ENCODE data around the gene KIF5B. TPM values are rescaled to one million over a fixed set of nuclear protein-coding genes. Genes with fewer than 3 reads are reported as not detected.
"Not testable (repeated sequence)": the region's sequence is repeated elsewhere in the genome, so short reads cannot be mapped to it uniquely, and the experiment has no call there.

KIF5B gene
- total RNA-seq (2012; rRNA removed): 116 and 118 TPM in 2 replicates

DNA sequence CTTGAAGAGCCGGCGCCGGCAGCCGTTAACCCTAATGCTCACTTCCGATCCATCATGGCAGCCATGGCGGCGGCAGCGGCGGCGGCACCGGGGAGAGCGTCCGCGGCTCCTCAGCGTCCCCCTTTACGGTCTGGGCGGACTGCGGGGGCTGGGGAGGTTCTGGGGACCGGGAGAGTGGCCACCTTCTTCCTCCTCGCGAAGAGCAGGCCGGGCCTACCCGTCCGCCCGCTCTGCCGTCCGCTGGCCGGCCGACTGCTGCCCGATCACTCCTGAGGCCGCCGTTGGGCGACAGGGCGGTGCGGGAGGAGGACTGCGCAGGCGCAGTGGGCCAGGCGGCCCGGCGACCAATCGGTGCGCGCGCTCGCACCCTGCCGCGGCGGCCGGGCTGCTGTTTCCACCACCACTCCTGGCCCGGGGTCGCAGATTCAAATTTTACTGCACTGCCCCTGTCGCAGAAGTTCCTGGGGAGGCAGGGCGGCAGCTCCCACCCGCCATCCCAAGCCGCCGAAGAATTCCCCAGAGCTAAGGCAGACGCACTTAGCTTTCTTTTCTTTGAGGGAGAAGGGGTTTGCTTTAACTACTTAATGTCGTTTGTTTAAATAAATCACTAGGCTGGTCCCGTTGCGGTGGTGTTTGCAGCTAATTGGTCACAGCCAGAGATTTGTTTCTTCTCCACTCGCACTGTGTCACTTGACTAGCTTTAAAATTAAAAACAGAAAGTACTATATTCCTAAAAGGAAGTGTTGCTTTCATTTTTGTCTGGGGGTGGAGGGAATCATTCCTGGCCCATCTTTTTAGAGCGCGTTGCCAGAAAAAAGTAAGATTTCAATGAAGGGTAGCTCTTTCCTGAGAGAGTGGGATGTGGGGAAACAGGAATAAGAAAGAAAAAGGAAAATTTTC is at the start of gene KIF5B:
Gene KIF5B, minus strand, starts transcription at position 290 of the 900 bp plus-strand sequence. CDS start 452 bp downstream, outside the sequence.
- Histone ChIP-seq H3K27me3 (ENCODE audit: control insufficient read depth, insufficient read depth, low read length) (no peaks in the 10 kb centered on the region), H3K4me3 (ENCODE audit: low read length) (peak within 1 kb of the TSS; percentile 100), H3K9ac (ENCODE audit: low read depth, low read length) (peak within 1 kb of the TSS; percentile 99), H3K9me3 (replicated peaks; ENCODE audit: low read length) (no peaks in the 10 kb centered on the region), H3K4me1 (ENCODE audit: control insufficient read depth, insufficient read depth, low read length) (peaks cover 23% of the 10 kb centered on the region), H3K36me3 (ENCODE audit: insufficient read depth, low read length) (no peaks in the 10 kb centered on the region), H3K4me2 (ENCODE audit: low read length) (peak within 1 kb of the TSS; percentile 94)

DNA sequence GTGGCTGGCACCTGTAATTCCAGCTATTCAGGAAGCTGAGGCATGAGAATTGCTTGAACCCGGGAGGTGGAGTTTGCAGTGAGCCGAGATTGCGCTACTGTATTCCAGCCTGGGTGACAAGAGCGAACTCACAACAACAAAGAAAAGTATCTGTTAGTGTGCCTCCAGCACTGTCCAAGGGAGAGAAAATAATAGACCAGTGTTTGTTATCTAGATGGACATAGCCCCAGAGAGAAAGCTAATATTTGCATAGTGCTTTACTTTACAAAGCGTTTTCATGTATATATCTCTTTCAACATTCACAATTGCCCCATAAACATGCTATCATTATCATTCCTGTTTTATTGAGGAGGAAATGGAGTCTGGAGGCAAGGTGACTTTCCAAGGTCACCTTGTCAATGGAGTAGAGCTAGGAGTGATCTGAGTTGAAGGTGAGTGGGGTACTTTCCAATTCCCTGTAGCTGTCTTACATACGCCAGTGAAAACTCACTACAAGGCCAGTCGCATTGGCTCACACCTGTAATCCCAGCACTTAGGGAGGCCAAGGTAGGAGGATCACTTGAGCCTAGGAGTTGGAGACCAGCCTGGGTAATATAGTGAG is 49.7 kb upstream of the KIF5B start:
- H3K27me3 ChIP-seq (ENCODE audit: control insufficient read depth, insufficient read depth, low read length): no peaks in the 10 kb centered on the region
- no peak overlapping the region for H3K9ac ChIP-seq (ENCODE audit: low read depth, low read length)
- no peaks in the 10 kb centered on the region for H3K36me3 ChIP-seq (ENCODE audit: insufficient read depth, low read length)
- no peak overlapping the region for H3K4me2 ChIP-seq (ENCODE audit: low read length)
- H3K4me1 ChIP-seq (ENCODE audit: control insufficient read depth, insufficient read depth, low read length): no peaks in the 10 kb centered on the region
- no peaks in the 10 kb centered on the region for H3K9me3 ChIP-seq (replicated peaks; ENCODE audit: low read length)
- no peak overlapping the region for H3K4me3 ChIP-seq (ENCODE audit: low read length)

DNA sequence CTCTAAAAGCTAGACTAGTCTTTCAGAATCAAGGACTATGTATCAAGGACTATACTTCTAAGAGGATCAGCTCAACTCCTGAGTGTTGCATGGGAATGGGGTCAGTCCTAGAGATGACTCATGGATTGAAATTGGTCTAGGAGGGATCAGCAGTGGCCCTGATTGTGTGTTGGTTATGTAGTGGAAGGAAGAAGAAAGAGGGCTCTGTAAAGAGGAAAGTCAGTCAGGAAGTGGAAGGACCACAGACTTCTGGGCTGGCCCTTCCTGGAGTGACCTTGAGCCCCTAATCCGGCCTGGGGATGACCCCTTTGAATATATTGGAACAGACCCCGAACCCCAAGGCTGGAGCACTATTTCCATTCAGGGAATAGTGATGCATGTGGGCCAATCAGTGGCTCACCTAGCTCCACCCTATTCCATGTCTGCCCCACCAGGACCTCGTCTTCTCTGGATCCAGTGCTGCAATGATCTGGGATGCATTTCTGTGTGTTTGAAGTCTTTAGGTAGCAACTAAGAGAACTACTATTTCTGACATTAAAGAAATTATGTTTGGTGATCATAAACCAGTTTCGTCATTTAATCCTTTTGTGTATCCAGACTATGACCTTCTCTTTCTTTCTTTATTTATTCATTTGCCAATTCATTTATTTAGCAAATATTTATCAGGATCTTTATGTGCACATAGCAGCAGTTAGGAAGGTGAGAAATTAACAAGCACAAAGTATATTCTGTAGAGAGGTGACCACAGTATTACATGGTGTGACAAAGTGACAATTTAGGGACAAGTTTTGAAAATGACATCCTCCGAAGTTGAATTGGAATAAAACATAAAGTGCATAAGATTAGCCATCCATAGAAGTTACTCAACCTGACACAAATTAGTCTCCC is 48.6 kb upstream of the KIF5B start:
- Histone ChIP-seq H3K9me3 (replicated peaks; ENCODE audit: low read length) (no peaks in the 10 kb centered on the region), H3K36me3 (ENCODE audit: insufficient read depth, low read length) (no peaks in the 10 kb centered on the region), H3K27me3 (ENCODE audit: control insufficient read depth, insufficient read depth, low read length) (no peaks in the 10 kb centered on the region), H3K4me2 (ENCODE audit: low read length) (no peak overlapping the region), H3K4me1 (ENCODE audit: control insufficient read depth, insufficient read depth, low read length) (no peaks in the 10 kb centered on the region), H3K9ac (ENCODE audit: low read depth, low read length) (no peak overlapping the region), H3K4me3 (ENCODE audit: low read length) (no peak overlapping the region)

DNA sequence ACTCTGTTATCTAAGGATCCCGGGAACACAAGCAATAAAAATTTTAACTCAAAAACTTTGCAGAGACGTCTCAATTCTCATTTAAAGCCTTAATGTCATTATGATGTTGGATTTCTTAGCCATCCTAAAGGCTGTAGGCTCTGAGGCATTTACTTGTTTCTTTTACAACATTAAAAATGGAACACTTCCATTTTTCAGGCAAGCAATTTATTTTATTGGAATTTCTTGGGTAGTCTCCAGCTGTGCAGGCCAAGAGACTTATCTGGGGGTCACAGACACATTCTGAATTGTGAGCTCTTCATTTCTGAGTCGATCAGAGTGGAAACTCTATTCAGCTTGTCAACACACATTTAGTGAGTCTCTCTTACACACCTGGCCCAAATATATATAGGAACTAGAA is 48.0 kb upstream of the KIF5B start:
- no peak overlapping the region for H3K4me3 ChIP-seq (ENCODE audit: low read length)
- no peaks in the 10 kb centered on the region for H3K4me1 ChIP-seq (ENCODE audit: control insufficient read depth, insufficient read depth, low read length)
- H3K9ac ChIP-seq (ENCODE audit: low read depth, low read length): no peak overlapping the region
- H3K4me2 ChIP-seq (ENCODE audit: low read length): no peak overlapping the region
- H3K9me3 ChIP-seq (replicated peaks; ENCODE audit: low read length): no peaks in the 10 kb centered on the region
- no peaks in the 10 kb centered on the region for H3K27me3 ChIP-seq (ENCODE audit: control insufficient read depth, insufficient read depth, low read length)
- no peaks in the 10 kb centered on the region for H3K36me3 ChIP-seq (ENCODE audit: insufficient read depth, low read length)

DNA sequence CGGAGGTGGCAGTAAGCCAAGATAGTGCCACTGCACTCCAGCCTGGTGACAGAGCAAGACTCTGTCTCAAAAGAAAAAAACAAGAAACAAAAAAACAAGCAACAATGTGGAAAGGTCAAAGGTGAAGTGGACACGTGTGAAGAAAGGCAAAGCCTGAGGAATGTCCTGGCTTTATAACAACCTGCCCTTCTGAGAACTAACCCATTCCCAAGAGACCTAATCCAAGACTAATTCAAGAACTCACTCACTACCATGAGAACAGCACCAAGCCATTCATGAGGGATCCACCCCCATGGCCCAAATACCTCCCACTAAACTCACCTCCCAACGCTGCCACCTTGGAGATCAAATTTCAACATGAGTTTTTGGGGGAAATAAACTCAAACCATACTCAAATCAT is 47.5 kb upstream of the KIF5B start:
- Histone ChIP-seq H3K9ac (ENCODE audit: low read depth, low read length) (no peak overlapping the region), H3K9me3 (replicated peaks; ENCODE audit: low read length) (no peaks in the 10 kb centered on the region), H3K27me3 (ENCODE audit: control insufficient read depth, insufficient read depth, low read length) (no peaks in the 10 kb centered on the region), H3K4me3 (ENCODE audit: low read length) (no peak overlapping the region), H3K4me1 (ENCODE audit: control insufficient read depth, insufficient read depth, low read length) (no peaks in the 10 kb centered on the region), H3K36me3 (ENCODE audit: insufficient read depth, low read length) (no peaks in the 10 kb centered on the region), H3K4me2 (ENCODE audit: low read length) (no peak overlapping the region)

DNA sequence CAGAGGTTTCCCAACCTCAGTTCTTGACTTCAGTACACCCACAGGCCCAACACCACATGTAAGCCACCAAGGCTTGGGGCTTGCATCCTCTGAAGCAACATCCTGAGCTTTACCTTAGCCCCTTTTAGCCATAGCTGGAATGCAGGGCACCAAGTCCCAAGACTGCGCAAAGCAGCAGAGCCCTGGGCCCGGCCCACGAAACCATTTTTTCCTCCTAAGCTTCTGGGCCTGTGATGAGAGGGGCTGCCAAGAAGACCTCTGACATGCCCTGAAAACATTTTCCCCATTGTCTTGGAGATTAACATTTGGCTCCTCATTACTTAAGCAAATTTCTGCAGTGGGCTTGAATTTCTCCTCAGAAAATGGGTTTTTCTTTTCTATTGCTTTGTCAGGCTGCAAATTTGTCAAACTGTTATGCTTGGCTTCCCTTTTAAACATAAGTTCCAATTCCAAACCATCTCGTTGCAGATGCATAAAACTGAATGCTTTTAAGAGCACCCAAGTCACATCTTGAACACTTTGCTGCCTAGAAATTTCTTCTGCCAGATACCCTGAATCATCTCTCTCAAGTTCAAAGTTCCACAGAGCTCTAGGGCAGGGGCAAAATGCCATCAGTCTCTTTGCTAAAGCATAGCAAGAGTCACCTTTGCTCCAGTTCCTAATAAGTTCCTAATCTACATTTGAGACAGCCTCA is 42.5 kb upstream of the KIF5B start:
- not testable (repeated sequence) for H3K9me3 ChIP-seq (replicated peaks; ENCODE audit: low read length); H3K27me3 ChIP-seq (ENCODE audit: control insufficient read depth, insufficient read depth, low read length); H3K4me1 ChIP-seq (ENCODE audit: control insufficient read depth, insufficient read depth, low read length); H3K36me3 ChIP-seq (ENCODE audit: insufficient read depth, low read length); H3K4me3 ChIP-seq (ENCODE audit: low read length); H3K4me2 ChIP-seq (ENCODE audit: low read length); H3K9ac ChIP-seq (ENCODE audit: low read depth, low read length)

DNA sequence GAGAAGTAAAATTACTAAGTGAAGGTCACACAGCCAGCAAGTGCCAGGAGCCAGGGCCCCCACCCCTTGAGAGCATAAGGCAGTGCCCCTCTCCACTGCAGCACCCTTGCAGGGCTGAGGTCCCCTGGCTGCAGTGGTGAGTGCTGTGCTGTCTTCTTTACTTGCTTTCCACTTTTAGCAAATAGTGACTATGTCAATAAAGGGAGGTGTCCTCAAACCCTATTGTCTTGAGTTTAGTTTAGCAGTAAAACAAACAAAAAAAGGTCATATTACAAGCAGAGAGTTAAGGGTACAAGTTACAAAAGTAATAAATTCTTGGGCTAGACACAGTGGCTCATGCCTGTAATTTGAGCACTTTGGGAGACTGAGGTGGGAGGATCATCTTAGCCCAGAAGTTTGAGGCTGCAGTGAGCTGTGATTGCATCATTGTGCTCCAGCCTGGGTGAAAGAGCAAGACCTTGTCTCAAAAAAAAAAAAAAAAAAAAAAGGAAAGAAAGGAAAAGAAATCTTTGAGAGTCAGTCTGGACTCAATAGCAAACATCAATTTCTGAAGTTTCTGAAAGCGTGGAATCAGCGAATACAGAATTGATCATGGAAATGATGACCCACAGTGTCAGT is 39.0 kb upstream of the KIF5B start:
- Histone ChIP-seq H3K9ac (ENCODE audit: low read depth, low read length) (no peak overlapping the region), H3K4me1 (ENCODE audit: control insufficient read depth, insufficient read depth, low read length) (no peaks in the 10 kb centered on the region), H3K36me3 (ENCODE audit: insufficient read depth, low read length) (no peaks in the 10 kb centered on the region), H3K4me2 (ENCODE audit: low read length) (no peak overlapping the region), H3K9me3 (replicated peaks; ENCODE audit: low read length) (no peaks in the 10 kb centered on the region), H3K4me3 (ENCODE audit: low read length) (no peak overlapping the region), H3K27me3 (ENCODE audit: control insufficient read depth, insufficient read depth, low read length) (no peaks in the 10 kb centered on the region)

DNA sequence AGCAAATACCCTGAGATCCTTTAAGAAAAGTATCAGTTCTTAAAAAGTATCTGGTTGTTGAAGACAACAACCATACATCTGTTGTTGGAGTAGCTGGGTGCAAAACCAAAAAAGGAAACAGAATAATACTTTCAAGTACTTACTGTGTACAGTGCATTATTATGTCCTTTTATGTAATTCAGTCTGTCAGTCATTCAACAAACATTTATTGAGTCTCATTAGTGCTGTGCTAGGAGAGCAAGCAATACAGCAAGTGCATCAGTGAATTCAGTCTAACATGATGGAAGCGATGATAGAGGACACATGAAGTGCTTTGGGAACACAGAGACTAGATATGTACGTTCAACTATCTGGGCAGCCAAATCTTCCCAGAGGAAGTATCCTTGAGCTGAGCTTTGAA is 37.4 kb upstream of the KIF5B start:
- Histone ChIP-seq H3K4me1 (ENCODE audit: control insufficient read depth, insufficient read depth, low read length) (no peaks in the 10 kb centered on the region), H3K4me3 (ENCODE audit: low read length) (no peak overlapping the region), H3K9ac (ENCODE audit: low read depth, low read length) (no peak overlapping the region), H3K27me3 (ENCODE audit: control insufficient read depth, insufficient read depth, low read length) (no peaks in the 10 kb centered on the region), H3K36me3 (ENCODE audit: insufficient read depth, low read length) (no peaks in the 10 kb centered on the region), H3K9me3 (replicated peaks; ENCODE audit: low read length) (no peaks in the 10 kb centered on the region), H3K4me2 (ENCODE audit: low read length) (no peak overlapping the region)

DNA sequence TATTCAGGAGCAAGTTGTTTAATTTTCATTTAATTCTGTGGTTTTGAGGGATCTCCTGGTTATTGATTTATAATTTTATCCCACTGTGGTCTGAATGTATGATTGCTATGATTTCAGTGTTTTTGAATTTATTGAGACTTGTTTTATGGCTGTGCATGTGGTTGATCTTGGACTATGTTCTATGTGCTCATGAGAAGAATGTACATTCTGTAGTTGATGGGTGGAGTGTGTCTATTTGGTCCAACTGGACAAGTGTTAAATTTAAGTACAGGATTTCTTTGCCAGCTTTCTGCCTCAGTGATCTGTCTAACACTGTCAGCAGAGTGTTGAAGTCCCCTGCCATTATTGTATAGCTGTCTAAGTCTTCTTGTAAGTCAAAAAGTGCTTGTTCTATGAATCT is 34.8 kb upstream of the KIF5B start:
- Histone ChIP-seq H3K27me3 (ENCODE audit: control insufficient read depth, insufficient read depth, low read length) (peaks cover 5% of the 10 kb centered on the region), H3K36me3 (ENCODE audit: insufficient read depth, low read length) (no peaks in the 10 kb centered on the region), H3K4me1 (ENCODE audit: control insufficient read depth, insufficient read depth, low read length) (no peaks in the 10 kb centered on the region), H3K9ac (ENCODE audit: low read depth, low read length) (no peak overlapping the region), H3K9me3 (replicated peaks; ENCODE audit: low read length) (no peaks in the 10 kb centered on the region), H3K4me2 (ENCODE audit: low read length) (no peak overlapping the region), H3K4me3 (ENCODE audit: low read length) (no peak overlapping the region)

DNA sequence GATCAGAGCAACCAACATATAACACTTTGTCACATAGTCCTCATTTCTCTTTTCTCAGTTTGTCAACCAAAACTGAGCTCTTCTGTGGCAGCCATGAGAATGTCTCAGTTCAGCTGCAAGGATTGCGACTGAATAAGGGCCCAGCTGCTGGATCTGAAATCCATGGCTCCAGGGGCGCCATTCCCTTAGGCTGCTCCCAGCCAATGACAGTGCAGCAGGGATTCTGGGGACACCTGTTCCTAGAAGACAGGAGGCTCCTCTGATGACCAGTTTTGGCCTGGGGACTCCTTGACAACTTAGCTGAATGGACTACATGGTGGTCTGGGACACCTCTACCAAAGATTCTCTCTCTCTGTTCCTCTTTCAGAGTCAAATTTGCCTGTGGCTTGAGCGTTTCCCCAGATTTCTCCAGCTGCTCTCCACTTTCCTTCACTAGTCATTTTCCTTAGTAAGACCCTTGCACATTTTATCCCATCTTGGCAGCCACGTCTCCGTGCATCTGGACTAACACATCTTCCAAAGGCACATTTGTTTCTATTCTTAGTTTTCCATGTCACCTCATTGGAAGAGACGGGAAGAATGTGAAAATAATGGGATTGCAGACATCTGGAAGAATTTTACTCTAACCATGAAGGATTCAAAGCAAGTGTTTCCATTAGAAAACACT is 28.1 kb upstream of the KIF5B start:
- Histone ChIP-seq H3K4me3 (ENCODE audit: low read length) (no peak overlapping the region), H3K9ac (ENCODE audit: low read depth, low read length) (no peak overlapping the region), H3K4me2 (ENCODE audit: low read length) (no peak overlapping the region), H3K4me1 (ENCODE audit: control insufficient read depth, insufficient read depth, low read length) (no peaks in the 10 kb centered on the region), H3K9me3 (replicated peaks; ENCODE audit: low read length) (no peaks in the 10 kb centered on the region), H3K27me3 (ENCODE audit: control insufficient read depth, insufficient read depth, low read length) (peaks cover 6% of the 10 kb centered on the region), H3K36me3 (ENCODE audit: insufficient read depth, low read length) (no peaks in the 10 kb centered on the region)

All from skeletal muscle satellite cell (primary cell).